G401 (cell line): ENCODE results near the gene UBE2E2. TPM values are rescaled to one million over a fixed set of nuclear protein-coding genes. Genes with fewer than 3 reads are reported as not detected.
A peak's percentile ranks its signal among the peaks of the same experiment; 100 is the strongest.

Experiments
- DNase-seq: peaks from one replicate; pipeline ENCODE4 v3.0.0-alpha.2; 2015; ENCODE audit warnings: low spot score
- in situ Hi-C: cut with HindIII; loops from 2 replicates; pipeline ENCODE4 v1.10.0; 2016; ENCODE audit warnings: low sequenced_read_pairs, mixed read lengths
- total RNA-seq: library from RNA; depleted of rRNA; stranded (reverse); fragments of >200 nt; shearing (Covaris generic); gene quantifications from 2 replicates; pipeline ENCODE4 v1.2.3, GENCODE V29; 2014

The UBE2E2 gene
- total RNA-seq, 1 experiment from 2014 or later: not detected

DNA sequence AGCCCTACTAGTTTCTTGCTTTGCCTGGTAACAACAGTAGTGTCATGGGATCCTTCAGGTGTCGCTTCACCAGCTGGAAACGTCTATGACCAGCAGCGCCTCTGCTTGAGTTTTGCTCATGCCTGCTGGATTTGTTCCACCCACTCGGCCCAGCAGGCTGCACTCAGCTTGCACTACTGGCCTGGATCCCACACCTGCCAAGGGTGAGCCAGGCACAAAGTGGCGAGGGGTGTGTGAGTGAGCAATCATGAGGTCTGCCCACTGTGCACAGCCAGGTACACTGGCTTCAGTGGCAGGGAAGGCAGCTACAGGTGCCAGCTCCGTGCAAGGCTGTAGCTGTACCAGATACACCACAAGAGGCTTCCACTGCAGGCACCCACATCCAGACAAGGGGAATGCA, 282.8 kb downstream of the UBE2E2 start:
- in situ Hi-C loops: no loop called here
- DNase-seq: no peak

GRCh38 chr3:23487015-23487414, 283.9 kb downstream of the UBE2E2 start:
- no peak for DNase-seq
- in situ Hi-C loops: no loop called here

DNA sequence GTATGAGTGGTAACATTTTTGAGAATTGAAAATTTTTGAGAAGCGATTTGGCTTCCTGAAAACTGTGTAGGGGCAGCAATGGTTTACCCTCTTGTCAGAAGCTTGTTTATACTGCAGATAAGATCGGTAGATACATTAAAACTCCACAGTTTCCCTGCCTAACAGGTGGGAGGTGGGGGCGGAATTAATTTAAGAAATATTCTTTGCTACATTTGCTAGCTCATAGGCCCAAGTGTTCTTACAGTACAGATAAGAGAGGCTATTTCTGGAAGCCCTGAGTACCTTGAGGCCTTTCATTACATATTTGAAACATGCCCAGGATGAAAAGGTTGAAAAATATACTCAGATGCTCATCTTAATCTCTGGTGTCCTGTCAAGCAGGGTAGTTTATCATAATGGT, 285.5 kb downstream of the UBE2E2 start:
- no peak for DNase-seq
- in situ Hi-C loops: no loop called here

DNA sequence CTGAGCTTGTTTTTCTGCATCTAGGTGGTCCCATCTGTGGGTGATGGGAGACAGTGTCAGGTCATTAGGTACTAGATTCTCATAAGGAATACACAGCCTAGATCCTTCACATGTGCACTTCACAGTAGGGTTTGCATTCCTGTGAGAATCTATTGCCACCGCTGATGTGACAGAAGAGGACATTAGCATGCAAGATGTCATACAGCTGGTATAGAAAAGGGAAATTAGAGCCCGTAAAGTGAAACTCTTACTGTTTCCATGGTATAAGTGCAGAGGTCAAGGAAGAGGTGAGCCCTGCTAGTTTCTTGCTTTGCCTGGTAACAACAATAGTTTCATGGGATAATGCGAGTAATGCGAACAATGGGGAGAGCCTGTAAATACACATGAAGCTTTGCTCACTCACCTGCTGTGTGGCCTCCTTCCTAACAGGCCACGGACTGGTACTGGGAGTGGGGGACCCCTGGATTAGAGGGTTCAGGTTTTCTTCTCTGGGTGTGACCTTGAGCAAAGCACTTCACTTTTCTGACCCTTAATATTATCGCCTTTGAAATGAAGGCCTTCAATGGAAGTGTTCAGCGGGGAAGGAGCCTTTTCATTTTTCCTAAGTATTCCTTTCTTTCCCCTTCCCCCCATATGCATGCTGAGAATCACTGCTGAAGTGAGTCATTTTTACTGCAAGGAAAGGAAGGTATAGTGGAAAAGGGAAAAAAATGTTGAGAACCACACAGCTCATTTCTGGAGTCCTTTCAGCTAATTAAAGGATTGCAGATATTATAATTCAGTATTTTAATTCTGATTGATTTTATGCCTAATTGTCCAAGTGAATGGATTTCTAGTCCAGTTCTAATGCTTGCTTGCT, 286.4 kb downstream of the UBE2E2 start:
- in situ Hi-C loops: no loop called here
- DNase-seq: no peak

DNA sequence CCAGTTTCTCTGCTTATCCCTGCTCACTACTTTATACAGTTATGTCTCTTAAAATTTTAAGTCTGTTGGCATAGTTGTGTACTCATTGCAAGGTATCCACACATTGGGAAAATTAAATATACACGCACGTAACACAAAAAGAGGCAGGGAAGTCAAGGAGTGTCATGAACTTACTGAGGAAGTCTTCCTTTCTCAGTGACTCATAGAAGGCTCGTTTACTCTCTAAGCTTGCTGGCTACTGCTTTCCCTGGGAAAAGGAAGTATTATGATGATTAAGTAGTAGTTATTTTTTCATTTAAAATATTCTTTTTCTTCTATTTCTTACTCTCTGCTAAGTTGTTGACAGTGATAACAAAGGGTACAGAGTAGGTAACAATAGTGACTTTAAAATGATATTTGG, 287.3 kb downstream of the UBE2E2 start:
- in situ Hi-C loops: no loop called here
- DNase-seq: no peak

- DNase-seq: peak; percentile 9
- in situ Hi-C loops: no loop called here
These were observed 288.9 kb downstream of the UBE2E2 start for GRCh38 chr3:23492057-23492456.

- in situ Hi-C loops: no loop called here
- no peak for DNase-seq
These were observed 290.8 kb downstream of the UBE2E2 start for GRCh38 chr3:23493889-23494288.

GRCh38 chr3:23494967-23495366, 291.8 kb downstream of the UBE2E2 start:
- DNase-seq: no peak
- in situ Hi-C loops: no loop called here

DNA sequence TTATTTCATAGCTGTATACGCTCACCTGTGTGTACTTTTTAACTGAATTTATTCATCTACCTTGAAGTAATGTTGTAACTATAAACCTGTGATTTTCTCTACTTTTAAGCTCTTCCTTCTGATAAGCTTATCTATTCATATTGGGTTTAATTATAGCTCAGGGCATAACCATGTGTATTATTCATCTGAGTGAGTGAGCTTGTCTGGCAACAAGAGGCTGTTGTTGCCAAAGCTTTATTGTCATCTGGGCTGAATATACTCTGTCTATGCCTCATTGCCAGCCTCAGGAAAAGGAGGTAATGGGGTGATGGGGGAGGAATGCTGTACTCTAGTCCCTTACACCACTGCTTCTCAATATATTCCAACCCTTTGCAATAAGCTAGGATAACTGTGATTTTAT, 292.4 kb downstream of the UBE2E2 start:
- in situ Hi-C loops: no loop called here
- DNase-seq: no peak

- in situ Hi-C loops: no loop called here
- DNase-seq: no peak
These were observed 293.0 kb downstream of the UBE2E2 start for GRCh38 chr3:23496165-23496564.

DNA sequence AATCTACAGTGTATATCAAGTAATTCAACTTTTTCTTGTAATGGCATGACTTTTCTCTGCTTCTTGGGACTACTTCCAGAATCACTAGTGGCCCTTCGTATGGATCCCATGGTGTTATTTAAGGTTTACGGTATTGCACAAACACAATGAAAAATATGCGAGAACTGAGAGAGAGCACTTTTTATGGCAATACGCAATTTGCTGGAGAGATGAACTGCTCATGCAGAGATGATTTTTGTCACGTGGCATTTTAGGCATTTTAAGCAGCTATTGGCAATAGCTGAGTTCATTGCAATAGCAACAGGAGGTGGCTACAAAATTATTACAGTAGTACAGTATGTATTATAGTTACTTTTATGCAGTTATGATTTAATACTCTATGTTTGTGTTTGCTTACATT, 294.0 kb downstream of the UBE2E2 start:
- in situ Hi-C loops: no loop called here
- no peak for DNase-seq

GRCh38 chr3:23501201-23501802, 298.2 kb downstream of the UBE2E2 start:
- in situ Hi-C loops: no loop called here
- DNase-seq: no peak

DNA sequence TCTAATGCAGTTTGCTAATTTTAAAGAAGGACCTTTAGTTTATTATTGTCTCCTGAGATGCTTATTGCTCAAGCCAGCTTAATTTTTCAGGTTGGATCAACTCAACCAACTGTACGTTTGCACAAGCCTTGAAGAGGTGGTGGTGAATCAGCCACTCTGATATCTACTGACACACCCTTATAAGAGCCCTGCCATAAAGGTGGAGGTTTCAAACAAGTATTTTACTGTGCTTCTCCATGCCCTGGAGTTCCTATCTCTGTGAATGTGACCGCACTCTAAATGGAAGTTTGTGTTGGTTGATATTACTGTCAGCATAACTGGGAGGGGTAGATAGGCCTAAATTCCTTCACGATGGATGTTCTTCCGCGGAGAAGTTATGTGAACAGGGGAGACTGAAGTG, 305.3 kb downstream of the UBE2E2 start:
- in situ Hi-C loops: no loop called here
- DNase-seq: no peak

DNA sequence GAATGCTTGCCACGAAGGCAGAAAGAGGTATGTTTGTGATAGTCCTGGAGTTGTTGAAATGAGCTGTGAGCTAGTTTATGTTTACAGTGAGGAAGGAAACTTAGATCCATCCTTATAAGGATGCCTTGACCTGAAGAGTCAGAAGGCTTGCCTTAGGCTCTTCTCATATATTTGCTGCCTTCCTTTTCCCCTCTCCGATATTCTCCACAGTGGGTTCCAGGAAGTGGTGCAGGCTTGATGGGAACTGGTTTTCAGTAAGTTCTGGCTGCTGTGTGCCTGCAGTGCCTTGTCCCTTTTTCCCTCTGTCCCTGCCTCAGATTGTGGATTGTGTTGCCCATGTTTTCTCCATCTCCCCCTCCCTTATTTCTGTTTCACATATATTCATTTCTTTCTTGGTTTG, 315.3 kb downstream of the UBE2E2 start:
- in situ Hi-C loops: no loop called here
- no peak for DNase-seq

DNA sequence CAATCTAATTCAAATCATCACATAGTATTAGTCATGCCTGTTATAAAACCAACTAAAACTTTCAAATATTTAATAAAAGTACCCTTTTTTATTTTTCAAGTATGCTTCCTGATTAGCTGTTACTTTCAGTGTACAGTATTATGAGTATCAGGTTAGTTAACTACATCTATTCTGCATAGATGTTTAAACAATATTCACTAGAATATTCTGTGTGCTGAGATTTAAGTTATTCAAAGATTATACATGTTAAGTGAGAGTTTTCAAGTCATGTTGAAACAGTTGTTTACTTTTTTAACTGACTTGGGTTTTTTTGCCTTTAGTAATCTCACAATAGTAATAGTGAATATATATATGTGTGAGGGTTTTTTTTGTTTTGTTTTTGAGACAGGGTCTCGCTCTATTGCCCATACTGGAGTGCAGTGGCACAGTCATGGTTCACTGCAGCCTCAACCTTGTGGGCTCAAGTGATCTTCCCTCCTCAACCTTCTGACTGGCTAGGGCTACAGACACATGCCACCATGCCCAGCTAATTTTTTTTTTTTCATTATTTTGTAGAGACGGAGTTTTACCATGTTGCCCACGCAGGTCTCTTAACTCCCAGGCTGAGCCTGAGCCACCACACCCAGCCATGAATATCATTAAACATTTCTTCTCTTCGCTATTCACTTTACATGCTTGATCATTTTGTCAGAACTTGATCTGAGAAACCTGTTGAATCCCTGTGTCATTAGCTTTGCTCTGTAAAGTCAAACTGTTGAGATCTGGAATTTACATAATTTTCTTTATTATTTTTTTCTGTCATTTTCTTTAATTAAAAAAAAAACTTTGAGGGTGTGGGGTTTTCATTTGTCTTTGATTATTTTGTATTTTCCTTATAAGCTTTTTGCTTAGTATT, 316.4 kb downstream of the UBE2E2 start:
- in situ Hi-C loops: no loop called here
- DNase-seq: no peak

GRCh38 chr3:23527326-23527725, 324.2 kb downstream of the UBE2E2 start:
- in situ Hi-C loops: no loop called here
- no peak for DNase-seq

DNA sequence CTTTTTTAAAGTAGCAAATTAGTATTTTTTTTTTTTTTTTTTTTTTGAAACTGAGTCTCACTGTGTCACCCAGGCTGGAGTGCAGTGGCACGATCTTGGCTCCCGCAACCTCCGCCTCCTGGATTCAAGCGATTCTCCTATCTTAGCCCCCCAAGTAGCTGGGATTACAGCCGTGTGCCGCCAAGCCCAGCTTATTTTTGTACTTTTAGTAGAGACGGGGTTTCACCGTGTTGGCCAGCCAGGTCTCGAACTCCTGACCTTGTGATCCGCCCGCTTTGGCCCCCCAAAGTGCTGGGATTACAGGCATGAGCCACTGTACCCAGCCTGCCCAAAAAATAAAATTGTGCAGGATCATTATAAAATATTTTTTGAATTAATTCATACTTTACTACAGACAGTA, 330.5 kb downstream of the UBE2E2 start:
- no peak for DNase-seq
- in situ Hi-C loops: no loop called here

DNA sequence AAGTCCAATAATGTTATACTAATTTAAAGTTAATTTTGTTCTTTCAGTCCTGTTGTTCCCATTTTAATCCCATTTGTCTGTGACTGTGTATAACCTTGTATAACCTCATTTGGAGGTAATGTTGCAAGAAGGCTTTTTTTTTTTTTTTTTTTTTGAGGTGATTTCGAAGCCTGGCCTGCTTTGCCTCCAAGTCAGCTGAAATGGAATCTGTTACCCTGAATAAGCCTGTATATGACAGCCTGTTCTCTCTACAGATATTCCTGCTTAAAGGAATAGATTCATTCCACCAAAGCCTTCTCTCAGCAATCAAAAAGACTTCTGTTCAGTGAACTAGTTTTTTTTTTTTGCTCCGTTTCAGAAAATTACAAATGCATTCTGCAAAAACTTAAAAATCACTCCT, 330.9 kb downstream of the UBE2E2 start:
- in situ Hi-C loops: no loop called here
- DNase-seq: no peak

GRCh38 chr3:23537101-23537551, 334.0 kb downstream of the UBE2E2 start:
- DNase-seq: no peak
- in situ Hi-C loops: no loop called here

DNA sequence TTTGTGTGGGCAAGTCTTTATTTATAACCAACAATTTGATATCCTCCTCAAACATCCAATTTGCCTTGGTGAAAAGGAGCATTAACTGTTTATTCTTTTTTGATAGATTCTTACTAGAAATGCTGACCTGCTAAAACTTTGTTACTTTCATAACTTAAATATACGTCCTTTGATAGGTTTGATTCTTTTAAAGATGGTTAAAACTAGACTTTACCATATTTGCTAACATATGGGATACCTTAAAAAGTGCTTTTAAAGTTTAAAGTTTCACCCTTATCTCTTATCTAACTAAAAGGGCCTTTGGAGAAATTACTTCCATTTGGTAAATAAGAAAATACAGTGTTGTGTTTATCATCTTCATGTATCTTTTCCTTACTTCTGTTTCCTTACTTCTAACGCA, 336.1 kb downstream of the UBE2E2 start:
- in situ Hi-C loops: no loop called here
- DNase-seq: no peak
